GM10266 (cell line): ENCODE results near the gene MBP.

Source experiments
- DNase-seq: peaks from one replicate; pipeline ENCODE4 v3.0.0; 2012; ENCODE audit errors: extremely low spot score
- TF ChIP-seq, protein P1 (sequence below): IDR thresholded peaks from 2 replicates; pipeline ENCODE4 v1.5.1; 2012; ENCODE audit warnings: mild to moderate bottlenecking, low read depth; ENCODE audit not compliant: control insufficient read depth, insufficient read depth; ENCODE audit errors: missing control alignments

Gene MBP

DNA sequence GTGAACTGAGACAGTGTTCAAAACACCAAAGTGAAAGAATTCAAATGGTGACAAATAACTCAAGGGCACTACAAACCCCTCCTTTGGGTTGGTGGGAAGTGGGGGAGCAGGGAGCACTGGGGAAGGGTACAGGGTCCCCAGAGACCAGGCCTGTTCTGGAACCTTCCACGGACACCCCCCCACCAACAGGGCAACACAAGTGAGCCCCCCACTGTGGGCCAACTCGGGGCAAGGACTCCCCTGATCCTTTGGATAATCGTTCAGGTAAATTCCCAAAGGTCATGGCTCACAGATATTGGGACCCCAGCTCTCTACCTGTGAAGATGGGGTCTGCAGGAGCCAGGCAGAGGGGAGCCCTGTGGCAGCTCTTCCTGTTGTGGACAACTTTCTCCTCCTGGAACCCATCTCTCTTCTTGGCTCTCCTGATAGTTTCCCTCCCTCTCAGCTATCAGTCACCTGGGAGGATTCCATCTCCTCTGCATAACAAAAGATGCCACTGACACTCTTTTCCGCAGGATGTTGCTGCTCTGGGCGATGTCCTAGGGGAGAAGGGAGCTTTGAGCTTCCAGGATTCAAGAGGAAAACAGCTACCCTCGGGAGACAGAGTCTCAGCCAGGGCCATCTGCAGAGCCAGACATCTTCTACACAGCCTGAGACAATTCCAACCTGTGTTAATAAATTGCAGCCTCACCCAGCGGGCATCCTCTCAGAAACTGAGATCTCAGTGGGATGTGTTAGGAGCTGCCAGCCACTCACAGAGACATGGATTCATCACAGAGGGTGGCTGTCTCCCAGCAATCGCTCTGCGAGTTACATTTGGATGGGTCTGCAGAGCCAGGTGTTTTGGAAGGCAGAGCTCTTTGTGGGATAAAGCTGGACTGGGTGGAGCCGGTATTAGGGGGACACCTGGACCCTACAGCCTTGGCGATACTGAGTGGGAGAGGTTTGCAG lies 35.4 kb downstream of the MBP start:
- DNase-seq = no peak
- TF ChIP-seq, protein P1, sequence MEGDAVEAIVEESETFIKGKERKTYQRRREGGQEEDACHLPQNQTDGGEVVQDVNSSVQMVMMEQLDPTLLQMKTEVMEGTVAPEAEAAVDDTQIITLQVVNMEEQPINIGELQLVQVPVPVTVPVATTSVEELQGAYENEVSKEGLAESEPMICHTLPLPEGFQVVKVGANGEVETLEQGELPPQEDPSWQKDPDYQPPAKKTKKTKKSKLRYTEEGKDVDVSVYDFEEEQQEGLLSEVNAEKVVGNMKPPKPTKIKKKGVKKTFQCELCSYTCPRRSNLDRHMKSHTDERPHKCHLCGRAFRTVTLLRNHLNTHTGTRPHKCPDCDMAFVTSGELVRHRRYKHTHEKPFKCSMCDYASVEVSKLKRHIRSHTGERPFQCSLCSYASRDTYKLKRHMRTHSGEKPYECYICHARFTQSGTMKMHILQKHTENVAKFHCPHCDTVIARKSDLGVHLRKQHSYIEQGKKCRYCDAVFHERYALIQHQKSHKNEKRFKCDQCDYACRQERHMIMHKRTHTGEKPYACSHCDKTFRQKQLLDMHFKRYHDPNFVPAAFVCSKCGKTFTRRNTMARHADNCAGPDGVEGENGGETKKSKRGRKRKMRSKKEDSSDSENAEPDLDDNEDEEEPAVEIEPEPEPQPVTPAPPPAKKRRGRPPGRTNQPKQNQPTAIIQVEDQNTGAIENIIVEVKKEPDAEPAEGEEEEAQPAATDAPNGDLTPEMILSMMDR = no peak

DNA sequence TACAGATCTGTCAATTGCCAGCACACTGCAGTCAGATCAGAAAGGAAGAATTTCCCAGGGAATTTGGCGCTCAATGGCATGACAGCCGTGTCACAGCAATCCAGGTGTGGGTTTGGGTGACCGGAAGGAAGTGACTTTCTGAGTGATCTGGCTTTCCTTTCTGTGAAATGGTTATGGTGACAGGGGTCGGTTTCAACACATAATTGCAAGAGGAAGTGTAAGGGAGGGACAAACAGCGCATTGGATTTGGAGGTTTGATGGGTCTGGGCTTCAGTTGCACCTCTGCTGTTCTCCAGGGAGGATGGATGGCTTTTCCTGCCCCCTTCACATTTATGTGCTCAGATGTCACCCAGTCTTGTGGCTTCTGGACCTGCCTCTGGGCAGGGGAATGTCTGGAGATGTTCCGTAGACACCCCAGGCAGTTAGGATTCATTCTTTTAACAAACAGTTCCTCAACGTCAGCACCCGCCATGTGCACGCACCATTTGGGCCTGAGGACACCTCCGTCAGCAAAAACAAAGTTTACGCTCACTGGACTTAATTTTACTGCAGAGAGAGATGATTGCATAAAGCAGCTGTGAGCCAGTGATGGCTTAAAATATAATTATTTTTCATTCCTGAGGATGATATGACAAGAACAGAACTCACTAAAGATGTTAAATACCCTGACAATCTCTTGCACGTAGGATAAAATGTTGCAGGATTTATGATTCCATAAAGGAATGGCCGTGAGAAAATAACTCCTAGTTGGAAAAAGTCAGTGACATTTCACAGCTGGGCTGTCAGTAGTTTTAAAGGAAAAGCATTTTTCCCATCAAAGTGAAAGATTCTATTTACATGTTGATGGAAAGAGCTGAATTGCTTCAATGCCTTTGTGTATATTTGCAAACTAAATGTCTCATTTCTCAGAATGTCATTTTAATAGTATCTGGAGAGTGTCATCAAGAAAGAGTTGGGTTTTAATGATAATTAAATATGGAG lies 36.9 kb downstream of the MBP start:
- TF ChIP-seq, protein P1 = no peak
- no peak for DNase-seq

DNA sequence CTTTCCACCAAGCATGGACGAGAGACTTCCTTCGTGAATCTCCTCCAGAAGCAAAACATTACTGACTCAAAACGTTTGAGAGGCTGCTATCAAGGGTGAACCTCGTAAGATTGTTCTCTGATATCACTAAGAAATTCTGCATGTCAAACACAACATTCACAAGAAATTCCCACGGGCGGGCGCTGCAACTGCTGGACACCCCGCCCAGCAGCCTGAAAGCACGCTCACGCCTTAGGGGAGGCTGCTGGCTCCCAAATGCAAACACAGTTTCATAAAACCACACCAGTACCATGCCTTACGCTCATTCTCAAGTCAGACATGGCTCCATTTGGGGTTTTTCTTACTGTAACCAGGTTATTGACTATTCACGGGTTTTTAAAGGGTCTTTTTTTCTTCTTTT lies 39.0 kb downstream of the MBP start:
- no peak for DNase-seq
- TF ChIP-seq, protein P1 = no peak

DNA sequence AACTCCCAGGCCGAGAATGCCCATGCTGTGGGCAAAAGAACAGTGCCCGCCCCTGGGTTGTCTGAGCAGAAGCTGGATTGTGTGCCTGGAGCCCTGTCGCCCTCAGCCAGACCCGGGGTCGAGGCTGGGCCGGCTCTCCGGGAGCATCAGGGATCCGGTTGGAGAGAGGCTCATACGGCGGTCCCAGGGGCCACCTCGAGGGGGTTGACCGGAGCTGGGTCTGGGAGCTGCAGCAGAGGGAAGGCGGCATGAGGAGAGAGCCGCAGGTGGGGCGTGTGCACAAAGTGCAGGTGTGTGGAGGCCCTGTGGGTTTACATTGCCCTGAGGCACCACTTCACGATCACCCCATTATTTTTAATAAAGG lies 39.5 kb downstream of the MBP start:
- DNase-seq = no peak
- TF ChIP-seq, protein P1 = no peak

DNA sequence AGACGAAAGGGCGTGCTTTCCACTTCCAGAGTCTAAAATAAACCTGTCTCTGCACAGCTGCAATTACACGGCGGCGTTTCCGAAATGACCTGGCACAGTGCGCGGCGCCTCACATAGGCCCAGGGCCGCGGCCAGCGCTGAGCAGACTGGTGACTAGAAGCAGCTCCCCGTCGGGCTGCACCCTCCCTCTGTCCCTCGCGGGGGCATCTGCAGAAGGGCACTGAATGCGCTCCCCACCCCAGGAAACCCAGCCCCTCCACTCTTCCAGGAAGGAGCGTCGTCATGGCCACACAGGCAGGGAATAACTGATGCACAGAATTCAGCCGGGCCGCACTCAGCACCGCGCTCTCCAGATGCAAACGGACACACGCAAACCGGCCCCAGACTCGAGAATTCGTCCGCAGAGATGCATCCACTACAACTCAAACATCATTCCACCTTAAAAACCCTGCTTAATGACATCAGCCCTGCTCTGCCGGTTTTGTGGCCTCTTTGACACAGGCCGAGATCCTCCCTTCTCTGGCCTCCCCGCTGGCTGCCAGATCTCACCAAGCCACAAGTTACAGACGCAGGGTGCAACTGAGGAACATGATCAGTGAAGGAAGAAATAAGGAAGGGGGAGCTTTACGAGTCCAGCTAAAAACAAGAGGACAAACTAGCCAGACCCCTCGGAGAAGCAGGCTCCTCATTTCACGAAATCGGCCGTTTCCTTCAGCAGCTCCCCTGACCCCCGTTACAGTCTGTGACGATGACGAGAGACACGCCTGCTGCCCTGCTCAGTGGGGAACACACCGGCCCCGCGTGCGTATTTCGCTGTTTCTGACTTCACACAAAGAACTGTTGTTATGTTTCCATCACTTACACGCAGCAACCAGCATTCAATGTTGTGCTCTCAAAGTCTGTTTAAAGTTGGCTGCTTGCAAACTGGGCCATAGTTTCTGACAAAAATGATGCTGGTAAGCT lies 40.2 kb downstream of the MBP start:
- TF ChIP-seq, protein P1 = no peak
- DNase-seq = no peak

DNA sequence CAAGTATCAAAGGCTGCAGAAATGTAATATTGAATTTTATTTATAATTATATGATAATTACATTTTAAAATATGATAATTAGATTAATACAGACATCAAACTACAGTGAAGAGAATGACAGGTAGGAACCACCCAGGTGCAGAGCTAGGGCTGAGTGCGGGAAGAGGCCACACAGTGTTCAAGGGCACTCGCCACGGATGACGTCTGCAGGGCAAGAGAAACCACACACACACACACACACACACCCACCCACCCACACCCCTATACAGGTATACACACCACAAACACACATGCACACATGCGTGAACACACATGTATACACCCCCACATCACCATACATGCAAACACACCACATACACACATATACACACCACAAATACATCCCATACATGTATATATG lies 41.2 kb downstream of the MBP start:
- TF ChIP-seq, protein P1 = no peak
- no peak for DNase-seq
